Endothelial cell of umbilical vein (primary cell): ENCODE measurements around the gene TMEM151B. TPM values are rescaled to one million over a fixed set of nuclear protein-coding genes. Genes with fewer than 3 reads are reported as not detected.

ENCODE experiments used
- BruUV-seq: library from RNA; stranded (reverse); fragments of 400-500 nt; replicated peaks from 2 replicates; lab custom pipeline; 2021; lab: Mats Ljungman, UMichigan
- CTCF ChIA-PET: fragments of 300-600, 350-600 bp; sonication (Branson Sonifier 250); formaldehyde crosslinking; loops from one replicate; lab custom pipeline; 2021; ENCODE audit warnings: antibody characterized with exemption, inconsistent platforms; lab: Charles Lee
- POLR2A ChIA-PET: fragments of 300-600, 350-600 bp; sonication (Branson Sonifier 250); formaldehyde crosslinking; loops from one replicate; lab custom pipeline; 2021; ENCODE audit warnings: antibody characterized with exemption, inconsistent platforms; lab: Charles Lee
- DNase-seq: peaks from one replicate; pipeline ENCODE4 v3.0.0-alpha.2; 2011; ENCODE audit warnings: low read depth, low spot score
- FAIRE-seq: peaks from 2 replicates; lab custom pipeline; 2011; peaks lifted over from hg19 to GRCh38; lab: Jason Lieb, UNC
- H2AFZ ChIP-seq: 2 replicates; pipeline ENCODE4 v1.6.0; 2012; ENCODE audit warnings: low read depth, low read length, control low read depth, inconsistent platforms
- H3K27ac ChIP-seq: 2 replicates; pipeline ENCODE4 v1.5.1; 2011; ENCODE audit warnings: low read depth, mild to moderate bottlenecking, control low read depth, low read length, moderate library complexity; ENCODE audit not compliant: insufficient read depth
- H3K27me3 ChIP-seq, 2 experiments: 2 replicates each; pipeline versions ENCODE4 v1.6.0 to v1.6.1; 2011; ENCODE audit warnings: low read length in 2 of 2, mixed read lengths in 1 of 2; ENCODE audit not compliant: control insufficient read depth in 2 of 2, insufficient read depth in 2 of 2
- H3K36me3 ChIP-seq, 2 experiments: 2 replicates in 1 of 2; 3 replicates in 1 of 2; pipeline ENCODE4 v1.5.1; 2011; ENCODE audit warnings: low read length in 2 of 2, mild to moderate bottlenecking in 1 of 2, moderate library complexity in 1 of 2; ENCODE audit not compliant: control insufficient read depth in 2 of 2, insufficient read depth in 2 of 2; ENCODE audit errors: extremely low read depth in 1 of 2
- H3K4me1 ChIP-seq: 3 replicates; pipeline ENCODE4 v1.5.1; 2011; ENCODE audit warnings: mild to moderate bottlenecking, low read length; ENCODE audit not compliant: control insufficient read depth, insufficient read depth; ENCODE audit errors: extremely low read depth
- H3K4me2 ChIP-seq: 2 replicates; pipeline ENCODE4 v1.6.1; 2011; ENCODE audit warnings: low read length, control low read depth, mixed read lengths; ENCODE audit not compliant: insufficient read depth
- H3K4me3 ChIP-seq, 3 experiments: fragments of 200-600 bp in 1 of 3; sonication (generic), shearing (Covaris generic) in 1 of 3; replicated peaks in 1 of 3; 2 replicates each; pipeline ENCODE4 v1.5.1; 2011 to 2016; ENCODE audit warnings: control low read depth in 3 of 3, low read length in 3 of 3, mild to moderate bottlenecking in 2 of 3, inconsistent platforms in 1 of 3, low read depth in 1 of 3, moderate library complexity in 1 of 3; ENCODE audit not compliant: insufficient read depth in 1 of 3
- H3K79me2 ChIP-seq: 2 replicates; pipeline ENCODE4 v1.6.0; 2012; ENCODE audit warnings: low read length, inconsistent platforms; ENCODE audit not compliant: control insufficient read depth, insufficient read depth
- H3K9ac ChIP-seq: replicated peaks from 2 replicates; pipeline ENCODE3; 2011; ENCODE audit warnings: low read length, control low read depth; ENCODE audit not compliant: insufficient read depth; ENCODE audit errors: extremely low read depth
- H3K9me1 ChIP-seq: replicated peaks from 3 replicates; pipeline ENCODE4 v1.6.0; 2011; ENCODE audit warnings: mild to moderate bottlenecking, low read length; ENCODE audit not compliant: control insufficient read depth, insufficient read depth; ENCODE audit errors: extremely low read depth
- H3K9me3 ChIP-seq: replicated peaks from 2 replicates; pipeline ENCODE4 v1.5.1; 2012; ENCODE audit warnings: low read length, inconsistent platforms; ENCODE audit not compliant: control insufficient read depth, insufficient read depth
- H4K20me1 ChIP-seq: replicated peaks from 2 replicates; pipeline ENCODE3; 2011; ENCODE audit warnings: mild to moderate bottlenecking, low read length; ENCODE audit not compliant: control insufficient read depth, insufficient read depth; ENCODE audit errors: extremely low read depth
- CTCF ChIP-seq, 2 donors: IDR thresholded peaks; 1 replicate in 1 of 2; 2 replicates in 1 of 2; pipeline ENCODE4 v1.5.1; 2011; ENCODE audit warnings: low read length in 2 of 2, mild to moderate bottlenecking in 2 of 2, moderate library complexity in 2 of 2, control low read depth in 1 of 2, inconsistent platforms in 1 of 2, low read depth in 1 of 2; ENCODE audit not compliant: insufficient read depth in 1 of 2; ENCODE audit errors: extremely low read depth in 1 of 2
- EZH2 ChIP-seq: IDR thresholded peaks from 2 replicates; pipeline ENCODE4 v1.6.1; 2012; ENCODE audit warnings: borderline replicate concordance, low read depth, mild to moderate bottlenecking, moderate library complexity, low read length, inconsistent platforms; ENCODE audit not compliant: severe bottlenecking
- FOS ChIP-seq: IDR thresholded peaks from 2 replicates; pipeline ENCODE4 v1.6.1; 2011; ENCODE audit warnings: mild to moderate bottlenecking, low read length, moderate library complexity, borderline replicate concordance; ENCODE audit not compliant: insufficient read depth
- GATA2 ChIP-seq: IDR thresholded peaks from 2 replicates; pipeline ENCODE4 v1.7.0; 2011; ENCODE audit warnings: low read depth, mild to moderate bottlenecking, moderate library complexity, mixed read lengths, low read length; ENCODE audit not compliant: insufficient read length, insufficient read depth
- JUN ChIP-seq: IDR thresholded peaks from 2 replicates; pipeline ENCODE4 v1.6.1; 2011; ENCODE audit warnings: borderline replicate concordance, low read depth; ENCODE audit not compliant: insufficient read length, insufficient read depth
- MYC ChIP-seq: IDR thresholded peaks from one replicate; pipeline ENCODE4 v1.6.1; 2011; ENCODE audit warnings: mild to moderate bottlenecking, low read depth, low read length
- POLR2A ChIP-seq: IDR thresholded peaks from 2 replicates; pipeline ENCODE4 v1.6.1; 2012; ENCODE audit warnings: low read depth, mild to moderate bottlenecking, control low read depth, low read length
- POLR2AphosphoS5 ChIP-seq: IDR thresholded peaks from 2 replicates; pipeline ENCODE4 v1.6.1; 2012; ENCODE audit warnings: low read depth, mild to moderate bottlenecking, control low read depth, low read length, moderate library complexity; ENCODE audit not compliant: insufficient read depth
- dilution Hi-C: fragments of 300-500 bp; cut with MboI; formaldehyde crosslinking; loops from one replicate; pipeline ENCODE4 v1.15.0; 2019; ENCODE audit warnings: low sequenced_read_pairs; ENCODE audit not compliant: extremely low pct_ligation_motif_present
- intact Hi-C: fragments of 100-400 bp; cut with micrococcal nuclease; formaldehyde crosslinking; loops from one replicate; pipeline ENCODE4 v1.10.0; 2022
- polyA plus RNA-seq, 4 experiments: library from polyadenylated mRNA; depleted of rRNA in 3 of 4; stranded (reverse) in 3 of 4; unstranded in 1 of 4; fragments of >200 nt; gene quantifications; 2 replicates each; pipeline versions ENCODE4 v1.2.1 to v1.2.3, GENCODE V29; 2011 to 2012; ENCODE audit warnings: missing spikeins in 1 of 4
- total RNA-seq: library from RNA; stranded (reverse); gene quantifications from 2 replicates; pipeline ENCODE4 v1.2.3, GENCODE V29; 2021
- TF ChIP-seq, protein P1 (sequence below): IDR thresholded peaks from 2 replicates; pipeline ENCODE4 v1.6.1; 2011; ENCODE audit not compliant: insufficient read depth, insufficient read length

The TMEM151B gene
- total and polyA plus RNA-seq, 2 donors (not counting 3 experiments of a cell fraction or from before 2014, with no cell fraction given): 0.03 to 0.07 TPM

DNA sequence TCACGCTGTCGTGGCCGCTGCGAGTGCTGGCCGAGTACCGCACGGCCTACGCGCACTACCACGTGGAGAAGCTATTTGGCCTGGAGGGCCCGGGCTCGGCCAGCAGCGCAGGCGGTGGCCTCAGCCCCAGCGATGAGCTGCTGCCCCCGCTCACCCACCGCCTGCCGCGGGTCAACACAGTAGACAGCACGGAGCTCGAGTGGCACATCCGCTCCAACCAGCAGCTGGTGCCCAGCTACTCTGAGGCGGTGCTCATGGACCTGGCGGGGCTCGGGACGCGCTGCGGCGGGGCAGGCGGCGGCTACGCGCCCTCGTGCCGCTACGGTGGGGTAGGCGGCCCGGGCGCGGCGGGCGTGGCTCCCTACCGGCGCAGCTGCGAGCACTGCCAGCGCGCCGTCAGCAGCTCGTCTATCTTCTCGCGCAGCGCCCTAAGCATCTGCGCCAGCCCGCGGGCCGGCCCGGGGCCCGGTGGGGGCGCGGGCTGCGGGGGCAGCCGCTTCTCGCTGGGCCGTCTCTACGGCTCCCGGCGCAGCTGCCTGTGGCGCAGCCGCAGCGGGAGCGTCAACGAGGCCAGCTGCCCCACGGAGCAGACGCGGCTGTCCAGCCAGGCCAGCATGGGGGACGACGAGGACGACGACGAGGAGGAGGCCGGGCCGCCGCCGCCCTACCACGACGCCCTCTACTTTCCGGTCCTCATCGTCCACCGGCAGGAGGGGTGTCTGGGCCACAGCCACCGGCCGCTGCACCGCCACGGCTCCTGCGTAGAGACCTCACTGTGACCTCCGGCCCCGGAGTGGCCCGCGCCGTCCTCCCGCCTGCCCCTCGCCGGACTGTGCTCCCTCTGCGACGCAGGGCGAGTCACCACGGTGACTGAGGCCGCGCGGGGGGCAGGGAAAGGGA is 5.7 kb downstream of the TMEM151B start:
- dilution Hi-C loops (no loop called here), intact Hi-C loops (no loop called here)
- Histone ChIP-seq H3K4me1 (no peaks in the 10 kb centered on the region), H2AFZ (peak overlapping the region; percentile 64), H3K9me3 (no peaks in the 10 kb centered on the region), H3K4me3 (no peak overlapping the region), H3K27ac (no peak overlapping the region), H3K79me2 (no peaks in the 10 kb centered on the region), H3K9me1 (no peaks in the 10 kb centered on the region), H4K20me1 (no peaks in the 10 kb centered on the region), H3K4me2 (peak overlapping the region; percentile 28), H3K36me3 (no peaks in the 10 kb centered on the region), H3K9ac (no peak overlapping the region), H3K27me3 (peaks cover 28 to 42% of the 10 kb centered on the region in 2 experiments)
- DNase-seq (no peak), FAIRE-seq (no peak)
- BruUV-seq: no TSS peak
- ChIA-PET POLR2A (interaction anchor here (0.6 kb wide), 1 partner anchor 13 kb away, joined by 6 read pairs; no protein-coding TSS in a partner anchor), CTCF (interaction anchor here (0.7 to 3.0 kb wide), 7 partner anchors 8 to 62 kb away, joined by 3 to 12 read pairs (median 5); partner anchors contain the start of gene AARS2)
- no peak for TF ChIP-seq JUN
- TF ChIP-seq EZH2: peak; percentile 62

DNA sequence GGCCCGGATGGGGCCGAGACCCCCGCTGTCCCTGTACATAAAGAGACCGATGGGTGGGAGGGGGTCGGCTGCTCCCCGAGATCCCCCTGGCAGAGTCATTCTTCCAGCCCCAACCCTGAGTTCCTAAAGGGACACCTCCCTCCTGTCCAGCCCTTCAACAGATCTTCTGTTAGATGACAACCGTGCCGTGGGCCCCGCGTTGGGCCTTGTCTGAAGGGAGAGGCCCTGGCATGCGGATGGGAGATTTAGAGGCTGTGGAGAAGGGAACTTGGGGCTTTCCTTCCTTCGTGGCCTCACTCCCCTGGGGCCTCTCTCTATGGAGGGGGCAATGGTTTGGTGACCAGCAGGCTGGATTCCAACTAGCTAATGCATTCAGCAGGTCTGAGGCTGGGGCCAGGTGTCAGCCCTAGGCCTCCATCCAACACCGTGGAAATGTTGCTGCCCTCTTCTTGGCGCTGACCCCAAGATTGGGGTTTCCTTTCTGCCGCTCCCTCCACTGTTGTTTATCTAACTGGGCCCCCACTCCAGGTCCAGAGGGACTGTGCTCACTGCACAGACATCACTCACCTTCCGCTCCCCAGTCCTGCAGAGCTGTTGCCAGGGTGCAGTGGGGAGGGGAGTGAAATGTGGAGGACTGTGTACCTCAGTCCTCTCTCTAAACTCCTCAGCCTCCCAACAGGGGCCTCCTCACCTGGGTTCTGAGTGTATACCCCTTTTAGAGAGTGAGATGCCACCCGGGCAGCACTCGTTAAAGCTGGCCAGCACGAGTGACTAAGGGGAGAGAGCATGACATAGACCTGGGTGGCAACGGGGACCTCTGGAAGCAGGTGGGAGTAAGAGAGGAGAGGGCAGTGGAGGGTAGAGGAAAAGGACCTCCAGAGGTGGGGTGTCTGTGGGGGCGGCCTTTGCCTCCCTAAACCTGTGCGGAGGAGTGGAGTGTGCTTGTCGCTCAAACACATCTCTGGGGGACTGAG is 6.7 kb downstream of the TMEM151B start:
- BruUV-seq: no TSS peak
- Histone ChIP-seq H3K9me1 (no peaks in the 10 kb centered on the region), H3K9me3 (no peaks in the 10 kb centered on the region), H3K4me3 (no peak overlapping the region), H2AFZ (no peak overlapping the region), H3K4me2 (no peak overlapping the region), H4K20me1 (no peaks in the 10 kb centered on the region), H3K36me3 (no peaks in the 10 kb centered on the region), H3K27ac (no peak overlapping the region), H3K4me1 (no peaks in the 10 kb centered on the region), H3K27me3 (peaks cover 19 to 34% of the 10 kb centered on the region in 2 experiments), H3K9ac (no peak overlapping the region), H3K79me2 (no peaks in the 10 kb centered on the region)
- DNase-seq: no peak
- ChIA-PET POLR2A (no interaction called here), CTCF (interaction anchor here (1.1 to 3.0 kb wide), 8 partner anchors 9 to 61 kb away, joined by 3 to 12 read pairs (median 6); partner anchors contain the start of gene AARS2)
- TF ChIP-seq MYC (no peak), POLR2A (no peak), EZH2 (no peak), GATA2 (no peak), CTCF (IDR thresholded peaks at IDR 0.05; ENCODE audit: extremely low read depth in 1 of 2, insufficient read depth in 1 of 2, low read depth in 1 of 2, low read length in 2 of 2) (no peak), FOS (no peak), POLR2AphosphoS5 (no peak)
- TF ChIP-seq, protein P1, sequence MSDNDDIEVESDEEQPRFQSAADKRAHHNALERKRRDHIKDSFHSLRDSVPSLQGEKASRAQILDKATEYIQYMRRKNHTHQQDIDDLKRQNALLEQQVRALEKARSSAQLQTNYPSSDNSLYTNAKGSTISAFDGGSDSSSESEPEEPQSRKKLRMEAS: no peak
- intact Hi-C loops: no loop called here
- no peak for FAIRE-seq
- dilution Hi-C loops: no loop called here
